ENCODE measurements around the gene SEMA6B.
"Not testable (repeated sequence)": the region's sequence is repeated elsewhere in the genome, so short reads cannot be mapped to it uniquely, and the experiment has no call there.

SEMA6B gene

GRCh38 chr19:4543842-4544647 lies 15.4 kb downstream of the SEMA6B start:
- H3K4me3 ChIP-seq (replicated peaks; ENCODE audit: low read depth, low read length) = no peak overlapping the region
- TF ChIP-seq, protein P1, sequence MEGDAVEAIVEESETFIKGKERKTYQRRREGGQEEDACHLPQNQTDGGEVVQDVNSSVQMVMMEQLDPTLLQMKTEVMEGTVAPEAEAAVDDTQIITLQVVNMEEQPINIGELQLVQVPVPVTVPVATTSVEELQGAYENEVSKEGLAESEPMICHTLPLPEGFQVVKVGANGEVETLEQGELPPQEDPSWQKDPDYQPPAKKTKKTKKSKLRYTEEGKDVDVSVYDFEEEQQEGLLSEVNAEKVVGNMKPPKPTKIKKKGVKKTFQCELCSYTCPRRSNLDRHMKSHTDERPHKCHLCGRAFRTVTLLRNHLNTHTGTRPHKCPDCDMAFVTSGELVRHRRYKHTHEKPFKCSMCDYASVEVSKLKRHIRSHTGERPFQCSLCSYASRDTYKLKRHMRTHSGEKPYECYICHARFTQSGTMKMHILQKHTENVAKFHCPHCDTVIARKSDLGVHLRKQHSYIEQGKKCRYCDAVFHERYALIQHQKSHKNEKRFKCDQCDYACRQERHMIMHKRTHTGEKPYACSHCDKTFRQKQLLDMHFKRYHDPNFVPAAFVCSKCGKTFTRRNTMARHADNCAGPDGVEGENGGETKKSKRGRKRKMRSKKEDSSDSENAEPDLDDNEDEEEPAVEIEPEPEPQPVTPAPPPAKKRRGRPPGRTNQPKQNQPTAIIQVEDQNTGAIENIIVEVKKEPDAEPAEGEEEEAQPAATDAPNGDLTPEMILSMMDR (IDR thresholded peaks at IDR 0.05; ENCODE audit: low read length, missing control alignments) = no peak
- DNase-seq (ENCODE audit: low read depth) = no peak

GRCh38 chr19:4542896-4543841 lies 16.3 kb downstream of the SEMA6B start:
- DNase-seq (ENCODE audit: low read depth) = no peak
- no peak overlapping the region for H3K4me3 ChIP-seq (replicated peaks; ENCODE audit: low read depth, low read length)
- TF ChIP-seq, protein P1 (IDR thresholded peaks at IDR 0.05; ENCODE audit: low read length, missing control alignments) = no peak

DNA sequence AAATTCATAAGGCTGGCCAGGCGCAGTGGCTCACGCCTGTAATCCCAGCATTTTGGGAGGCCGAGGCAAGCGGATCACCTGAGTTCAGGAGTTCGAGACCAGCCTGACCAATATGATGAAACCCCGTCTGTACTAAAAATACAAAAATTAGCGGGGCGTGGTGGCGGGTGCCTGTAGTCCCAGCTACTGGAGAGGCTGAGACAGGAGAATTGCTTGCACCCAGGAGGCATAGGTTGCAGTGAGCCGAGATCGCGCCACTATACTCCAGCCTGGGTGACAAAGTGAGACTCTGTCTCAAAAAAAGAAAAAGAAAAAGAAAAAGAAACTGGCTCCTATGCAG lies 17.7 kb downstream of the SEMA6B start:
- DNase-seq (ENCODE audit: low read depth) = not testable (repeated sequence)

DNA sequence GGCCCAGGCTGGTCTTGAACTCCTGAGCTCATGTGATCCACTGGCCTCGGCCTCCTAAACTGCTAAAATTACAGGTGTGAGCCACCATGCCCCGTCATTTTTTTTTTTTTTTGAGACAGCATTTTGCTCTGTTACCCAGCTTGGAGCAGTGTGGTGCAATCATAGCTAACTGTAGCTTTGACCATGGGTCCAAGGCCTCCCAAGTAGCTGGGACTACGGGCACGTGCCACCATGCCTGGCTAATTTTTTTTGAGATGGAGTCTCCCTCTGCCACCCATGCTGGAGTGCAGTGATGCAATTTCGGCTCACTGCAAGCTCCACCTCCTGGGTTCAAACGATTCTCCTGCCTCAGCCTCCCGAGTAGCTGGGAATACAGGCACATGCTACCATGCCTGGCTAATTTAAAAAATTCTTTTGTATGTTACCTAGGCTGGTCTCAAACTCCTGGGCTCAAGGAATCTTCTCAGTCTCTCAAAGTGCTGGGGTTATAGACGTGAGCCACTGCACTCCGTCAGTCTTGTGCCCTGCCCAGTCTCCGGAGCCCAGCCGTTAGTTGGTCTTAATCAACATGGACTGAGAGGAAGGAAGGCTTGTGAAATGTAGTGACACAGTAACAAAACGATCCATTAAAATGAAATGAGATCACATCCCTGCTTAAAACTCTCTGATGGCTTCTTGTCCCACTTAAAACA lies 18.2 kb downstream of the SEMA6B start:
- no peak overlapping the region for H3K4me3 ChIP-seq (replicated peaks; ENCODE audit: low read depth, low read length)
- TF ChIP-seq, protein P1 (IDR thresholded peaks at IDR 0.05; ENCODE audit: low read length, missing control alignments) = no peak
- no peak for DNase-seq (ENCODE audit: low read depth)

More for the DNA sequence above, 17.7 kb downstream of the SEMA6B start:
- H3K4me3 ChIP-seq (replicated peaks; ENCODE audit: low read depth, low read length) = not testable (repeated sequence)

- H3K4me3 ChIP-seq (replicated peaks; ENCODE audit: low read depth, low read length) = no peak within 1 kb of the TSS
- peak; percentile 79 for DNase-seq (ENCODE audit: low read depth)
- TF ChIP-seq, protein P1 (IDR thresholded peaks at IDR 0.05; ENCODE audit: low read length, missing control alignments) = no peak
Observed at GRCh38 chr19:4539693-4540581, 19.5 kb downstream of the SEMA6B start, which contains the start of gene LRG1. TSS of gene LRG1 (minus strand) at chr19:4540036. CDS start at chr19:4540013, 23 bp downstream.

- no peak overlapping the region for H3K4me3 ChIP-seq (replicated peaks; ENCODE audit: low read depth, low read length)
- DNase-seq (ENCODE audit: low read depth) = no peak
- TF ChIP-seq, protein P1 (IDR thresholded peaks at IDR 0.05; ENCODE audit: low read length, missing control alignments) = no peak
Observed at GRCh38 chr19:4539169-4539692, 20.3 kb downstream of the SEMA6B start.
